ENCODE results near the gene NUPR2. TPM values are rescaled to one million over a fixed set of nuclear protein-coding genes. Genes with fewer than 3 reads are reported as not detected.
"Not testable (repeated sequence)": the region's sequence is repeated elsewhere in the genome, so short reads cannot be mapped to it uniquely, and the experiment has no call there.

Gene NUPR2
- total RNA-seq, 1 experiment from 2014 or later, result not detected

GRCh38 chr7:56081626-56082340, 34.4 kb downstream of the NUPR2 start:
- POLR2A ChIA-PET, result no interaction called here
- CTCF ChIA-PET, result no interaction called here
- no peak overlapping the region for H3K4me3 Mint-ChIP-seq
- TF ChIP-seq ZNF416 (CRISPR knock-in tag; IDR thresholded peaks at IDR 0.05) (no peak), TEAD4 (CRISPR knock-in tag; IDR thresholded peaks at IDR 0.05) (no peak), PRRX2 (CRISPR knock-in tag; IDR thresholded peaks at IDR 0.05) (no peak), RELA (CRISPR knock-in tag; IDR thresholded peaks at IDR 0.05; ENCODE audit: borderline replicate concordance) (no peak), ZNF423 (CRISPR knock-in tag; IDR thresholded peaks at IDR 0.05) (no peak), GABPB1 (CRISPR knock-in tag; IDR thresholded peaks at IDR 0.05) (no peak), IRF1 (CRISPR knock-in tag; IDR thresholded peaks at IDR 0.05) (no peak), RORB (CRISPR knock-in tag; IDR thresholded peaks at IDR 0.05) (no peak), USF1 (CRISPR knock-in tag; IDR thresholded peaks at IDR 0.05) (no peak), PRDM15 (CRISPR knock-in tag; IDR thresholded peaks at IDR 0.05) (no peak), SMAD4 (CRISPR knock-in tag; IDR thresholded peaks at IDR 0.05) (no peak), TP53 (CRISPR knock-in tag; IDR thresholded peaks at IDR 0.05) (no peak), FOXJ3 (CRISPR knock-in tag; IDR thresholded peaks at IDR 0.05; ENCODE audit: borderline replicate concordance) (no peak), ATF6 (CRISPR knock-in tag; IDR thresholded peaks at IDR 0.05) (no peak), CDX4 (CRISPR knock-in tag; IDR thresholded peaks at IDR 0.05; ENCODE audit: borderline replicate concordance) (no peak)
- TF ChIP-seq, protein P1, sequence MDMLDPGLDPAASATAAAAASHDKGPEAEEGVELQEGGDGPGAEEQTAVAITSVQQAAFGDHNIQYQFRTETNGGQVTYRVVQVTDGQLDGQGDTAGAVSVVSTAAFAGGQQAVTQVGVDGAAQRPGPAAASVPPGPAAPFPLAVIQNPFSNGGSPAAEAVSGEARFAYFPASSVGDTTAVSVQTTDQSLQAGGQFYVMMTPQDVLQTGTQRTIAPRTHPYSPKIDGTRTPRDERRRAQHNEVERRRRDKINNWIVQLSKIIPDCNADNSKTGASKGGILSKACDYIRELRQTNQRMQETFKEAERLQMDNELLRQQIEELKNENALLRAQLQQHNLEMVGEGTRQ (CRISPR knock-in tag; IDR thresholded peaks at IDR 0.05), result no peak
- H3K27me3 Mint-ChIP-seq (ENCODE audit: low read depth), result no peaks in the 10 kb centered on the region
- H3K9me3 Mint-ChIP-seq, result no peaks in the 10 kb centered on the region
- DNase-seq (ENCODE audit: low spot score) (no peak), ATAC-seq (no peak)
- no peak overlapping the region for H3K27ac Mint-ChIP-seq
- no peaks in the 10 kb centered on the region for H3K4me1 Mint-ChIP-seq
- peaks cover 27% of the 10 kb centered on the region for H3K36me3 Mint-ChIP-seq

DNA sequence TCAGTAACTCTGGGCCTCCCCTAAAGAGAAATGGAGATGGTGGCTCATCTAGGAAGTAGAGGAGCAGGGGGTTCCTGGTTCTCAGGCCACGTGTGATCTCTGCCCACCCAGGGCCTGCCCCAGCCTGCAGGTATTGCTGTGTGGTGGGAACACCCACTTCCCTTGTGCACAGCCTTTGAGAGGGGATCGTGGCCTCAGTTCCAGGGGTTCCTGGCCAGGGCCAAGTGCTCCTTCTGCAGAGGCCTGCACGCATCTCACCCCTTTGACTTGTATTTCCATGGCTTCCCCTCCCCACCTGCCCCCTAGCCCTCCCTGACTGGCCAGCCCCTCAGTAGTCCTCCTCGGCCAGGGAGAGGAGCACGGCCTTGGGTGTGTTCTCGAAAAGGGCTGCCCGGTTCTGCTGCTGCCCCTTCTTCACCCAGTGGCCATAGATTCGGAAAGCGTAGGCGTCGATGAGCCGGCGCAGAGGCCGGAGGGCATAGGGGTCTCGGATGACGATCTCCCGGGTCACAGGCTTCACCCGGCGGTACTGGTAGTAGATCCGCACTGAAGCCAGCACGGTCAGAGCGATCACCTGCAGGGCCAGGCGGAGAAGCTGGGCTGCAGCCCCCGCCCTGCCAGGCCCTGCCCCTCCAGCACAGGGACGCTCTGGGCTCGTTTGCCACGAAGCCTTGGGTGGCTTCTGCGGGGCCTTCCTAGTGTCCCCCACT, 35.3 kb downstream of the NUPR2 start:
- peaks cover 32% of the 10 kb centered on the region for H3K36me3 Mint-ChIP-seq
- H3K9me3 Mint-ChIP-seq; POLR2A ChIA-PET; H3K27ac Mint-ChIP-seq; ATAC-seq; H3K4me1 Mint-ChIP-seq; H3K27me3 Mint-ChIP-seq (ENCODE audit: low read depth); H3K4me3 Mint-ChIP-seq; DNase-seq (ENCODE audit: low spot score): not testable (repeated sequence)
- CTCF ChIA-PET, result interaction anchor here (1.4 to 1.6 kb wide), 2 partner anchors 14 to 72 kb away, joined by 3 to 5 read pairs; no protein-coding TSS in a partner anchor
